ENCODE results near the gene NRXN3.
"Not testable (repeated sequence)": the region's sequence is repeated elsewhere in the genome, so short reads cannot be mapped to it uniquely, and the experiment has no call there.

The NRXN3 gene

DNA sequence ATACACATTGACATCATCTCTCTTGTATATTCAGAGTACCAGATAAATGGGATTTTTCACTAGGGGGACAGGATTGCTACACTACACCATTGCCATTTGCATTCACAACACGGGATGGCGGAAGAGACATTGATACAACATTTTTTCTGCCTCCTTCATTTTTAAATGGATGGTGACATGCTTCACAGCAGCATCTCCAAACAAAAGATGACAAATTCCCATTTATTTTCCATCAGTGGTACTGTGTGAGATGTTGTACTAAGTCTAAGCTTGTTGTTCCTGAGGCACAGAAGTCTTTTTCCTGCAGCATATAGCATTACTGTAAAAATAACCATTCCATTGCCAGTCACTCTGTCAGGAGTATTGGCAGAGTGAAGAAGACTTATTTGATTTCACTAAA, 912.7 kb downstream of the NRXN3 start:
- no peak for DNase-seq
- in situ Hi-C loops (cut with HindIII; ENCODE audit: low pct_ligation_motif_present, low pct_unique_long_range_greater_than_20kb, low sequenced_read_pairs), result no loop called here

DNA sequence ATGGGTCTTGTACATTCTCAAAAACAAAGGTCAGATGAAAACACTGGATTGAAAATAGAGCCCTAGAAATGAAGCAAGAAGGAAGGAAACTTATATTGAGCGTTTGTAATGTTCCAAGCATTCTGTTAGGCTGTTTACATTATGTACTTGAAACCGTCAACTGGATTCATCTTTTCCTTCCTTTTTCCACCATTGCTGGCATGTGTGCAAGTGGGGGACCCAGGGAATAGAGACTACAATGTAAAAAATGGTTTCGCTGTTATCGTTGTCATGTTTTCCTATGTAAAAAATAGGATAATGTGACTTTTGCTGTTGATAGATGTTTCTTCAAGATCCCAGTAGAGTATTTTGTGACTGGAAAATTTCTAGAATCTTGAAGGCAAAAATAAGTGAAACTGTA, 913.2 kb downstream of the NRXN3 start:
- no peak for DNase-seq
- in situ Hi-C loops (cut with HindIII; ENCODE audit: low pct_ligation_motif_present, low pct_unique_long_range_greater_than_20kb, low sequenced_read_pairs), result no loop called here

DNA sequence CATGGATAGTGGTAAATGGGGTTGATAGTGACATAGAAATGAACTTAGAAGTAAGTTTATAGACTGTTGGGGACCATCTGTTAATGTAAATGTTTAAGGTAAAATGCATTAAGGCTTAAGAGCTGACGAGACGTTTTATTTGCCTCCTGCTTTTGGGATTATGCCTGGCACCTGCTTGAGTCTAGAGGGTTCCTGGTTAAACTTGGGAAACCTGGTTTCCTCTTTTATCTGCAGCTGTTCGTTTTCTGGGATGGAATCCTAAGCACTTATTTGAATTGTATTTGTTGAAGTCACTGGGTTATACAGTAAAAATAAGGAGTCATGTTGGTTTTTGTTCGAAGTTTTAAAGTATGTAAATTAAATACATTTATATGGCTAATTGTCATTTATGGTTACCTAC, 914.7 kb downstream of the NRXN3 start:
- in situ Hi-C loops (cut with HindIII; ENCODE audit: low pct_ligation_motif_present, low pct_unique_long_range_greater_than_20kb, low sequenced_read_pairs), result no loop called here
- DNase-seq, result no peak

DNA sequence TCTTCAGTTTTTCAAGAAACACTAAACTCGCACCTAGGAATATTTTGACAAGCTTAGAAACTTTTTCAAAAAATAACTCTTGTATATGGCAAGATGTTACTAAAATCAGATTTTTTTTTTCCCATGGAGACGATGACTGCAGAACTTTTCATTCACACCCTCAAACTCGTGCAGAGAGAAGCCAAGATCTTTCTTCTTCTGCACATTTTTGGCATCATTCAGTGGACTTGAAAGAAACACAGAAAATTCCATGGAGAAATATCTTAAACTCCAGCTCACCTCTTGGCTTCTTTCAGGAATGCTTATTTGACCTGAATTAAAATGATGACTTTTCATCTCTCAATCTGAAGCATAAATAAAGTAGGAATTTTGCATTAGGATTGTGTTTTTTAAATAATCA, 919.4 kb downstream of the NRXN3 start:
- in situ Hi-C loops (cut with HindIII; ENCODE audit: low pct_ligation_motif_present, low pct_unique_long_range_greater_than_20kb, low sequenced_read_pairs), result no loop called here
- DNase-seq, result no peak

DNA sequence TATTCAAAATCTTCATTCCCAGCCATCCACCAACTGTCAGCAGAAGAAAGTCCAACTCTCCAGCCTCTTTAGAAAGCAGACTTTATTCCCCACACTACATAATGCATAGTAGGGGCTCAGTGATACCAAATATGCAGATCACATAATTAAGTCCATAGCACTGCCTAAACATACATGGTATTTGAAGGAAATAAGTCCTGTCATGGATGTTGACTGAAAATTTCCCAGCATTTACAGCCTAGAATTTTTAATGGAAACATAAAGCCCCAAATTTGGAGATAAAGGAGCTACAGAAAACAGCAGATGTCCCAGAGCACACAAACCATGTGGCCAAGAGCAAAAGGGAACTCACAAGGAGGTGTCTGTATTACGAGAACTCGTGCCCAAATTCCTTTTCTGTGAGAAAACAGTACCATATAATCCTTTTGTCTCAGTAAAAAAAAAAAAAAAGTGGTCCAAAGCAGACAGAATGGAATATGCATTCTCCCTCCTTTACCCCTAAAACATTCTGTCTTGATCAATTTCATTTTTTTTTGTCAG, 920.5 kb downstream of the NRXN3 start:
- in situ Hi-C loops (cut with HindIII; ENCODE audit: low pct_ligation_motif_present, low pct_unique_long_range_greater_than_20kb, low sequenced_read_pairs), result no loop called here
- DNase-seq, result no peak

DNA sequence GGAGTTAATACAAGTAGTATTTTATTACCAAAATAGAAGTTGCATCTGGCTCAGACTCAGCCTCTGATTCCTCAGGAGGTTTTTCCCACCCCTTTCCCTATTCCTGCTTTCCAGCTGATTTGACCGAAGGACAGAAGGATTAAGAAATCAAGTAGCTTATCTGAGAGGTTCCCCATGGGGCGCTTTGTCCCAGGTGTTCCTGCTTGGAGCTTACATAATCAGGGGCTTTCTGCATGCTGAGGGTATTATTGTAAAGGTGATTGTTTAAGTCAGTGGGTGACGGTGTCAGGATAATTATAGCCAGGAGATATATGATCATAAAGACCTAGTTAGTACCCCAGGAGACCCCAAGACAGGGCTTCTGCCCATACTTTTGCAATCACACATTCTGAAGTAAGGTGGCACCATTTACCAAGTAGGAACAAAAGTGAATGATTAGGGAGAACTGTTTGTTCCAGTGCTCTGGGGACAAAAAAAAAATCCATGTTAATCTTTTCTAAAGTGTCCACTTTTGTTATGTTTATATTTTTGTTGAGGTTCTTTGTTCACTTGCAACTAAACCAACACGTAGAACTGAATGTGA, 921.3 kb downstream of the NRXN3 start:
- DNase-seq, result no peak

DNA sequence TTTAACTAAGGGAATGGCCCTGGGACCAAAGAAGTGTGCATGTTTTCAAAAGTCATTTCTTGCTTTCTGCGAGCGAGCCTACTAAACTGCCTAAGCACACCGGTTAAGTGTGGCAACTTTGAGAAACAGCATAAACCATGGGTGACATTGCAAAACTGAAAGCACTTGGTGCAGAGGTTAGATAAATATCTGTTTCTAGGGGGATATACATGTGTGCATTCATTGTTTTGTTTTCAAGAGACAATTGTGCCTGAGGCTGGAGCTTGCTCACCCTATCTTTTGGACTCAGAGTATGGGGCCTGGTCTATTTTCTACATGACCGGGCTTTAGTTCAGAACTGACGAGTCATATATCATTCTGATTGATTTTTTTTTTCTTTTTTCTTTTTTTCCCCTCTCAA, 923.4 kb downstream of the NRXN3 start:
- in situ Hi-C loops (cut with HindIII; ENCODE audit: low pct_ligation_motif_present, low pct_unique_long_range_greater_than_20kb, low sequenced_read_pairs), result no loop called here
- no peak for DNase-seq

More for the DNA sequence above, 921.3 kb downstream of the NRXN3 start:
- in situ Hi-C loops (cut with HindIII; ENCODE audit: low pct_ligation_motif_present, low pct_unique_long_range_greater_than_20kb, low sequenced_read_pairs), result no loop called here

DNA sequence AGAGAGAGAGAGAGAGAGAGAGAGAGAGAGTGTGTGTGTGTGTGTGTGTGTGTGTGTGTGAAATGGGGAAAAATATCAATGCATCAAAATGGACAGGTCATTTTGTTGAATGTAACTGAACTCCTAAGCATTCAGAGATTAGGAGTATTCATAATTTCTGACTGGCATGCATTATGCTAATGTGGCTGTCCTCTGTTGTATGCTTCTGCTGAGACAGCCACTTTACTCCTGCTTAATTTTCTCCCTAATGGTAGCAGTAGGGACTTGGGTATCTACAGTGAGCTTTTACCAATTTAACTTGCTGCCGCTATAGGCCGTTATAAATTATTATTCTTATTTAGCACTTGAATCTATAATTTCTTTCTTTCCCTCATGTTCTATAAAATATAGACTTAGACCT, 924.8 kb downstream of the NRXN3 start:
- no peak for DNase-seq
- in situ Hi-C loops (cut with HindIII; ENCODE audit: low pct_ligation_motif_present, low pct_unique_long_range_greater_than_20kb, low sequenced_read_pairs), result no loop called here

DNA sequence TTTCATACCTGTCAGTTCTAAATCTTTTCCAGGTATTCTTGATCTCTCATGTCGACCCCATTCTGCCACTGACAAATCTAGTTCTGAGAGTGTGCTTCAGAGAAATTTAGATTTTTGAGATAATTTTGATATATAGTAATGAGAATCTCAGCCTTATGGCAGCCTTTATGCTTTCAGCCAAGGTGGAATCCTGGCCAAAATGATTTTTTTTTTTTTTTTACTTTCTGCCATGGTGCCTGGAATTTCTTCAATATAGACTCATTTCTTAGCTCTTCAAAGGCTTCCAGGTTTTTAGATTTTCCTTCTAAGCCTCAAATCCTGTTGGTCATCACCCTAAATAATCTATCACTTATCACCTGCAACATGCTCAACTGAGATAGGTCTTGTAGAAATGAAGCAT, 926.6 kb downstream of the NRXN3 start:
- in situ Hi-C loops (cut with HindIII; ENCODE audit: low pct_ligation_motif_present, low pct_unique_long_range_greater_than_20kb, low sequenced_read_pairs), result no loop called here
- DNase-seq, result no peak

DNA sequence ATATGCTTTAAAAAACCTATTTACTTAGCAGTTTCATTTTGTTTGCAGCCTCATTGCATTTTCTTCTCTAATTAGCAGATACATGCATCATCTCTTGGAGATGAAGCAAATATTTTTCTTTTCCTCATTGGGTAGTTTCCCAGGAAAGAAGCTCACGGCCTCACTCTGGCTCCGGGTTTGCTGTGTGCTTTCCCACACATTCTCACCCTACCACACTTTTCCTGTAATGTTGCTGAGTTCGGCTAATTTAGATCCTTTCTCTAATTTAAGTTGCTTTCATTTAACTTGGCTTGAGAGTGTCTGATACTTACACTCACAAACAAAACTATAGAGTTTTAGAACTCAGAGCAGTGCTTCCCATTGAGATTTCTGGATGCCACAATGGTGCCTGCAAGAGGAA, 928.2 kb downstream of the NRXN3 start:
- in situ Hi-C loops (cut with HindIII; ENCODE audit: low pct_ligation_motif_present, low pct_unique_long_range_greater_than_20kb, low sequenced_read_pairs), result no loop called here
- no peak for DNase-seq

DNA sequence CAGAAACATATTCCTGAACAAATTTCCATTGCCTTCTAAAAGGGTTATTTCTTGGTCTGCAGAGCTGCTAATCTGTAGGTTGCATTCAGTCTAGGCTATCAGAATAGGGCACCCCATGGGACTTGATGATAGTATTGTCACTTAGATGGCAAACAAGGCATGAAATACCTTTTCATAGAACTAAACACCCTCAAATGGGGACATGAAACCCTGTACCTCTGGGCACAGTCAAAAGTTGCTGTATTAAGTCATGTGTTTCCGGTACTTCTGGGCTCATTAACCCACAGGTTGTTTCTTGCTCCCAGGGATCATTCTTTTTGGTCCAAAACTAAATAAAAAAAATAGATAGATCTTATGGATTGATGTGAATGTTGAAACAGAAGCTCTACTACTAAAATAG, 930.4 kb downstream of the NRXN3 start:
- in situ Hi-C loops (cut with HindIII; ENCODE audit: low pct_ligation_motif_present, low pct_unique_long_range_greater_than_20kb, low sequenced_read_pairs), result no loop called here
- DNase-seq, result no peak

DNA sequence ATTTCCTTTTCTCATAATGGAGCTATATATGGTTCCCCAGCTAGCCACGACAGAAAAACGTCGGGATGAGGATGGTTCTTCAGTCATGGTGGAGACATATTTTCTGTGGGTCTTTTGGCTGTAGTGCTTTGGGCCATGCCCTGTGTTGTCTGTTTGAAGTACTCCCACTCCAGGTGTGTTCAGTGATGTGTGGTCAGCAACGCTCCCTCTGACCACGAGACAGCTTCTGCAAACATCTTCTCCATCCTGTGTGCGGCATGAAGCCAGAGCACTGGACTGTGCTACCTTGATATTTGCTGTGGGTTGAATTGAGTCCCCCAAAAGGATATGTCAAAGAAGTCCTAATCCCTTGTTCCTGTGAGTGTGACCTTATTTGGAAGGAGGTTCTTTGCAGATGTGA, 931.2 kb downstream of the NRXN3 start:
- no peak for DNase-seq
- in situ Hi-C loops (cut with HindIII; ENCODE audit: low pct_ligation_motif_present, low pct_unique_long_range_greater_than_20kb, low sequenced_read_pairs), result no loop called here

DNA sequence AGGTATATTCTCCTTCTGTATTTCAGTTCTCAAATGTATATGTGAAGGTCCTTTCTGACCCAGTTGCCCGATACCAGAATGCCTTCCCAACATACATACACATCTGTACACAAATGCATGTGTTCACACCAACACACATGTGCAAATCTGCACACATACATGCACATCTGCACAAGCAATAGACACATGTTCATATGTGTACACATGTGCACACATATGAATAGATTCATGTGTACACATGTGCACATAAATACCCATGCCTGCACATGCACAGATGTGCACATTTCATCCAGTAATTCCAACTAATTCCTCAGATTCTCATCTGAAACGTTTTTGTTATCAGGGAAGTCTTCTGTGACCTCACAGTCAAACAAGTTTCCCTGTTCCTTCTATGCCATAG, 933.6 kb downstream of the NRXN3 start:
- in situ Hi-C loops (cut with HindIII; ENCODE audit: low pct_ligation_motif_present, low pct_unique_long_range_greater_than_20kb, low sequenced_read_pairs), result no loop called here
- no peak for DNase-seq

DNA sequence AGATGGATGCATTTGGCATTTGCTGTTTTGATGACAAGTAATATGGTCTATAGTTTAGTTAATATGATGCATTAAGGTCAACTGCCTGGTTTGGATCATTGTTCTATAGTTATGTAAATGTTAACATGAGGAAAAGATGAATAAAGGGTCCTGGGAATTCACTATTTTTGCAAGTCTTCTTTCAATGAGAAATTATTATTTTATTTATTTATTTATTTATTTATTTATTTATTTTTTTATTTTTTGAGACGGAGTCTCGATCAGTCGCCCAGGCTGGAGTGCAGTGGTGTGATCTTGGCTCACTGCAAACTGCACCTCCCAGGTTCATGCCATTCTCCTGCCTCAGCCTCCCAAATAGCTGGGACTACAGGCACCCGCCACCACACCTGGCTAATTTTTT, 940.4 kb downstream of the NRXN3 start:
- in situ Hi-C loops (cut with HindIII; ENCODE audit: low pct_ligation_motif_present, low pct_unique_long_range_greater_than_20kb, low sequenced_read_pairs); DNase-seq: not testable (repeated sequence)

DNA sequence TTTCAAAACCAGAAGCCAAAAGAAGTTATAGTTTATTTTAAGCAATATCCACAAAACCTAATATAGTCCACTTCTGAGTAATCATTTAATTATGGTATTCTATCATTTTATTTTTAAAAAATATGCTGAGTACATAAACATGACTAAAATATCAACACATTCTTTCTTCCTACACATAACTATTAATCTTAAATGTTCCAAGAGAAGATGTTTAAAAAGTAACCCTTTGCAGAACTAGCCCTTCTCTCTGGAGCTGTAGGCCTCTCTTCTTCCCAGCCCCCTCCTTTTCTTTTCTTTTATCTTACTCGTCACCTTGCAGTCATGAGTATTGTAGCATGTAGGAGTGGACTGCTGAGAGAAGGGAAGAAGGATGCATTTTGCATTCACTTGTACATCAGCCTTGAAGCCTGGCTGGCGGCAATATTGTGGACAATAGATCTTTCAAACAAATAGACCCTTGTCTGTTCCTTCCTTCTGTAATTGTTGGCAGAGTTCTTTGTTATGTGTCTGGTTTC, 941.9 kb downstream of the NRXN3 start:
- in situ Hi-C loops (cut with HindIII; ENCODE audit: low pct_ligation_motif_present, low pct_unique_long_range_greater_than_20kb, low sequenced_read_pairs), result no loop called here
- no peak for DNase-seq

DNA sequence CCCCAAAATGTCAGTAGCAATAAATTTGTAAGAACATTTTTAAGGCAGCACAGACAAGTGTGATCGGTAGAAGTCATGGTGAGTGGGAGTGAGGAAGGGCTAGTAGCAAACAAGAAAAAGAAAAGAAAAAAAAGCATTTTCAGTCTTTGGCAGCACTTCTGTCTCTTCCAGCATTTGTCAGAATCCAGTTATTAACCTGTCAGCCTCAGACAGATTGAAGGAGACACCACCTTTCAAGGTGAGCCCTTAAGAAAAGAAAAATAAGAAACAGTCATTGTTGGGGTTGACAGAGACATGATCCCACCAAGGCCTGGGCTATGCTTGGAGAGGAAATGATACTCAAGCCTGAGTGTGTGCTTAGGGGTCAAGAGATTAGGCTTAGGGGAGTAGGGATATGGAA, 947.4 kb downstream of the NRXN3 start:
- no peak for DNase-seq
- in situ Hi-C loops (cut with HindIII; ENCODE audit: low pct_ligation_motif_present, low pct_unique_long_range_greater_than_20kb, low sequenced_read_pairs), result no loop called here

DNA sequence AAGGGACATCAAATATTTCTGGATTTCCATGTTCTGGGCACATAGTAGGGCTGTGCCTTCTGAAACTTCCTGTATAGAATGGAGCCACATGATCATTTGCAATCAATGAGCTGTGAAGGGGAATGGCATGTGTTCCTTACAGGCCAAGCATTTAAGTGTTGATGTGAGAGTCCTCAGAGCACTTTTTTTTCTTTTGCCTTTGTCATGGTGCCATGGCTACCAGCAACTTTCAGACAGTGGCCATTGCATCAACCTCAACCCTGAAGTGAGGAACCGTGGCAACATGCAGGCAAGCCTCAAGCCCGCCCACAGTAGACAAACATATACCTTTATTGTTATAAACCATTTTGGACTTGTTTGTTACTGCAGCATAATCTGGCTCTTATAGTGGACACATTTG, 948.1 kb downstream of the NRXN3 start:
- no peak for DNase-seq
- in situ Hi-C loops (cut with HindIII; ENCODE audit: low pct_ligation_motif_present, low pct_unique_long_range_greater_than_20kb, low sequenced_read_pairs), result no loop called here

DNA sequence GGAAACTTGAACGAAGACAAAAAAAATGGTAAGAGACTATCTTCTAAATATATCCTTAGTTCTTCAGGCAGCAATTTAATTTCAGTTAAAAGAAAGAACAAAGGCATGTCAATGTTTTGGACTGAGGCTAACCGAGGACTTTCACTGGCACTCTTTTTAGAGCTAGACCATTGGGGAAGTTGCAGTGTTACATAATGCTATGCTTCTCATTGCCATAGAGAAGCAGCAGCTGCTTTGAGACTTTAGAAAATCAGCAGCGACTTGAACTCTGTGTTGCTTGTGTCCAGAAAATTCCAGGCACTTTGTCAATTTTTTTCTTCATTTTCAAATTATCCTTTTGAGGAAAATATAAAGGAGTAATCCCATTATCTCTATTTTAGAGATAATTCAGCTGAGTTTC, 964.2 kb downstream of the NRXN3 start:
- in situ Hi-C loops (cut with HindIII; ENCODE audit: low pct_ligation_motif_present, low pct_unique_long_range_greater_than_20kb, low sequenced_read_pairs), result no loop called here
- DNase-seq, result no peak

DNA sequence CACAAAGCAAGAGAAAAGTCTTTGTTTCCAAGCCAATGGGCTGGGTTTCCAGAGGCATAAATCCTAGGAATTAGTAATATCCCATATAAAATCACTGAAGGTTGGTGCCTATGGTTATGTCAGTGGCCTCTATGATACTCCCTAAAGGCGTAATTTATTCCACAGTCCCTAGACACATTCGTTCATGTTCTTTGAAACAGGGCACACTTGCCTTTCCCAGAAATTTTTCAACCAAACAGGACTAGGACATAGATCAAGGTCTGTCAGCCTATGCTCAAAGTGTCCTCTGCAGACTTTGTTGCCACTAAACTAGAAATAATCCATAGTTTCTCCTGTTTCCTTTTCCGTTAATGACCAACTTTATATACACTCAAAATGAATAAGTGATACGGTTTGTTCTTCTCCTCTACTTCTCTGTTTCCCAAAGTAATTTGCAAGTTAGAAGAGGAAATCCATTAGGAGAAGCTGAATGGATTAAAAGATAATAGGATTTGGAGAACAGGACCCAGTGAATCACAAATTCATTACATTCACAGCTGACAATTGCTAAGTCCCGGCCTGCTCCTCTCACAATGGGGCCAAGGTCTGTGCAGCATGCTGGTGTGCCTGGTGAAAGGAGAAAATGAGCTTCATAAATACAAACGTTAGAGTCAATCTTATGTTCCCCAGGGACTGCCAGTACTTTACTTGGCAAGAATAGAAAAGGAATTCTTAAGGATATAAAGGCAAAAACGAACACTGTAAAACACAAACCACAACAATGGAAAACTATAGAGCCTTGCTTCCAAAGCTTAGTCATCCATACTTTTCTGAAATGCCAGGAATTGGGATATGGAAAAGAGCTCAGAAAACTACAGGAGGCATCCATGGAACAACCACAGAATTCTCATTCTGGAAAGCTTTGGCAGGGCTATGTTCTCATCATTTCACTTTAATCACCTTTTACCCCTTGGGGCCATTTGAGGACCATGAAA, 966.2 kb downstream of the NRXN3 start:
- DNase-seq, result no peak
- in situ Hi-C loops (cut with HindIII; ENCODE audit: low pct_ligation_motif_present, low pct_unique_long_range_greater_than_20kb, low sequenced_read_pairs), result no loop called here

DNA sequence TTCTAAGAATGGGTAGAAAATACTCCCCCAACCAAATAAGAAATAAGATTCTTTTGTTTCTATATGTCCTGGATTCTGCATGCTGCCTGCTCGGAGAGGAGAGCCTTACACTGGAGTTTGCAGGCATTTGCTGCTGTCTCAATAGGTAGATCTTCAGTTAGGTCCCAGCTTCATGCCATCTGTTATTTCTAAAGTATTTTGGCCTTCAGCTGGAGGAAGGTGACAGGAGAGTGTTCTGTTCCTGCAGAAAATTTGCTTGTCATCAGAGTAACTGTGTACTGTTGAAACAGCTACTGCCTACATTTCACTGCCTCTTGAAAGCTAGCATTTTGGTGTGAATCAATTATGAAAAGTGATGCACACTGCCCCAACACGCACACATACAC, 966.9 kb downstream of the NRXN3 start:
- in situ Hi-C loops (cut with HindIII; ENCODE audit: low pct_ligation_motif_present, low pct_unique_long_range_greater_than_20kb, low sequenced_read_pairs), result no loop called here
- no peak for DNase-seq

Measured in ACHN (cell line).